Neural progenitor cell (in vitro differentiated cells): ENCODE results near the gene CHST15. TPM values are rescaled to one million over a fixed set of nuclear protein-coding genes. Genes with fewer than 3 reads are reported as not detected.

Experiments used
- DNase-seq: peaks from one replicate; pipeline ENCODE4 v3.0.0-alpha.2; 2016; ENCODE audit warnings: low spot score
- H2AFZ ChIP-seq: fragments of 200-600 bp; sonication (generic); replicated peaks from 2 replicates; pipeline ENCODE4 v1.6.1; 2016; ENCODE audit warnings: antibody characterized with exemption
- H3F3A ChIP-seq: fragments of 200-600 bp; sonication (generic); 2 replicates; pipeline ENCODE4 v1.6.1; 2016; ENCODE audit warnings: antibody characterized with exemption, low read depth
- H3K27ac ChIP-seq: fragments of 200-600 bp; sonication (generic); 2 replicates; pipeline ENCODE4 v1.5.1; 2016; ENCODE audit warnings: mild to moderate bottlenecking
- H3K27me3 ChIP-seq: fragments of 200-600 bp; sonication (generic); 2 replicates; pipeline ENCODE4 v1.6.1; 2016; ENCODE audit warnings: mild to moderate bottlenecking, moderate library complexity
- H3K36me3 ChIP-seq: fragments of 200-600 bp; sonication (generic); 2 replicates; pipeline ENCODE4 v1.5.1; 2016
- H3K4me1 ChIP-seq: fragments of 200-600 bp; sonication (generic); 2 replicates; pipeline ENCODE4 v1.6.1; 2016; ENCODE audit warnings: mixed run types
- H3K4me2 ChIP-seq: fragments of 200-600 bp; sonication (generic); 2 replicates; pipeline ENCODE4 v1.6.1; 2016
- H3K4me3 ChIP-seq: fragments of 200-600 bp; sonication (generic); 2 replicates; pipeline ENCODE4 v1.5.1; 2016
- H3K79me2 ChIP-seq: fragments of 200-600 bp; sonication (generic); 2 replicates; pipeline ENCODE4 v1.6.1; 2016; ENCODE audit warnings: low read depth
- H3K9ac ChIP-seq: fragments of 200-600 bp; sonication (generic); 2 replicates; pipeline ENCODE4 v1.6.1; 2016
- H3K9me3 ChIP-seq: fragments of 200-600 bp; sonication (generic); 2 replicates; pipeline ENCODE4 v1.5.1; 2016; ENCODE audit warnings: low read depth
- H4K20me1 ChIP-seq: fragments of 200-600 bp; sonication (generic); 2 replicates; pipeline ENCODE4 v1.6.1; 2016; ENCODE audit warnings: low read depth
- H3K27ac Mint-ChIP-seq: 3 replicates; pipeline ENCODE4 v1.8.0; 2021; ENCODE audit warnings: mixed read lengths
- H3K27me3 Mint-ChIP-seq: 2 replicates; pipeline ENCODE4 v1.8.0; 2022; ENCODE audit warnings: low read depth, mild to moderate bottlenecking, inconsistent platforms, moderate library complexity, mixed read lengths; ENCODE audit not compliant: insufficient read depth
- H3K36me3 Mint-ChIP-seq: 3 replicates; pipeline ENCODE4 v1.8.0; 2021; ENCODE audit warnings: mixed read lengths
- H3K4me1 Mint-ChIP-seq: 3 replicates; pipeline ENCODE4 v1.8.0; 2021; ENCODE audit warnings: mixed read lengths
- H3K4me3 Mint-ChIP-seq: 3 replicates; pipeline ENCODE4 v1.8.0; 2021; ENCODE audit warnings: mild to moderate bottlenecking, moderate library complexity, mixed read lengths
- H3K9me3 Mint-ChIP-seq: 3 replicates; pipeline ENCODE4 v1.8.0; 2020; ENCODE audit warnings: mixed read lengths
- CTCF ChIP-seq: fragments of 200-600 bp; sonication (generic); IDR thresholded peaks from 2 replicates; pipeline ENCODE4 v1.5.1; 2017; ENCODE audit warnings: antibody characterized with exemption, mild to moderate bottlenecking
- EZH2 ChIP-seq: fragments of 200-600 bp; sonication (generic); IDR thresholded peaks from 2 replicates; pipeline ENCODE4 v1.6.1; 2017; ENCODE audit warnings: antibody characterized with exemption, mild to moderate bottlenecking, moderate library complexity
- EZH2phosphoT487 ChIP-seq: fragments of 200-600 bp; sonication (generic); IDR thresholded peaks from 2 replicates; pipeline ENCODE4 v1.6.1; 2017; ENCODE audit warnings: antibody characterized with exemption
- total RNA-seq: library from RNA; depleted of rRNA; stranded (reverse); fragments of >200 nt; gene quantifications from 2 replicates; pipeline ENCODE4 v1.2.3, GENCODE V29; 2015; ENCODE audit warnings: low replicate concordance

The CHST15 gene
- total RNA-seq, 1 donor from 2014 or later, result 0.54 TPM

- TF ChIP-seq EZH2, result no peak
- TF ChIP-seq CTCF, result no peak
- TF ChIP-seq EZH2phosphoT487, result no peak
- Histone ChIP-seq H3K9me3 (no peaks in the 10 kb centered on the region), H3K4me2 (no peak overlapping the region), H3K27me3 (no peaks in the 10 kb centered on the region), H3K36me3 (no peaks in the 10 kb centered on the region), H3F3A (peaks cover 9% of the 10 kb centered on the region), H3K4me1 (peaks cover 12% of the 10 kb centered on the region), H3K4me3 (no peak overlapping the region), H3K9ac (no peak overlapping the region), H4K20me1 (no peaks in the 10 kb centered on the region), H3K79me2 (no peaks in the 10 kb centered on the region), H2AFZ (no peak overlapping the region), H3K27ac (no peak overlapping the region)
- no peak overlapping the region for H3K27ac Mint-ChIP-seq
- DNase-seq, result no peak
- peak overlapping the region; percentile 36 for H3K4me3 Mint-ChIP-seq
- peaks cover 19% of the 10 kb centered on the region for H3K36me3 Mint-ChIP-seq
- no peaks in the 10 kb centered on the region for H3K27me3 Mint-ChIP-seq
- H3K4me1 Mint-ChIP-seq, result peaks cover 48% of the 10 kb centered on the region
- H3K9me3 Mint-ChIP-seq, result peaks cover 4% of the 10 kb centered on the region
Measured at GRCh38 chr10:124045276-124045675, 48.1 kb downstream of the CHST15 start.

GRCh38 chr10:124044143-124044862, 49.1 kb downstream of the CHST15 start:
- peaks cover 9% of the 10 kb centered on the region for H3F3A ChIP-seq
- no peaks in the 10 kb centered on the region for H3K27me3 ChIP-seq
- peaks cover 4% of the 10 kb centered on the region for H3K9me3 Mint-ChIP-seq
- no peak for DNase-seq
- H3K4me1 ChIP-seq, result peaks cover 12% of the 10 kb centered on the region
- no peaks in the 10 kb centered on the region for H3K79me2 ChIP-seq
- H4K20me1 ChIP-seq, result no peaks in the 10 kb centered on the region
- no peak overlapping the region for H2AFZ ChIP-seq
- H3K9ac ChIP-seq, result no peak overlapping the region
- no peaks in the 10 kb centered on the region for H3K9me3 ChIP-seq
- no peak overlapping the region for H3K4me2 ChIP-seq
- H3K27ac Mint-ChIP-seq, result no peak overlapping the region
- H3K4me1 Mint-ChIP-seq, result peaks cover 40% of the 10 kb centered on the region
- no peak overlapping the region for H3K27ac ChIP-seq
- TF ChIP-seq EZH2 (no peak), EZH2phosphoT487 (no peak), CTCF (no peak)
- H3K4me3 ChIP-seq, result no peak overlapping the region
- peaks cover 19% of the 10 kb centered on the region for H3K36me3 Mint-ChIP-seq
- H3K4me3 Mint-ChIP-seq, result no peak overlapping the region
- H3K27me3 Mint-ChIP-seq, result no peaks in the 10 kb centered on the region
- no peaks in the 10 kb centered on the region for H3K36me3 ChIP-seq

GRCh38 chr10:124043310-124044142, 49.9 kb downstream of the CHST15 start:
- Histone ChIP-seq H3K9me3 (no peaks in the 10 kb centered on the region), H3K4me1 (peaks cover 7% of the 10 kb centered on the region), H2AFZ (no peak overlapping the region), H3K9ac (no peak overlapping the region), H3K27me3 (no peaks in the 10 kb centered on the region), H4K20me1 (no peaks in the 10 kb centered on the region), H3K36me3 (no peaks in the 10 kb centered on the region), H3K4me3 (no peak overlapping the region), H3F3A (peaks cover 8% of the 10 kb centered on the region), H3K27ac (no peak overlapping the region), H3K79me2 (no peaks in the 10 kb centered on the region), H3K4me2 (no peak overlapping the region)
- H3K27ac Mint-ChIP-seq, result no peak overlapping the region
- no peaks in the 10 kb centered on the region for H3K27me3 Mint-ChIP-seq
- no peak overlapping the region for H3K4me3 Mint-ChIP-seq
- peaks cover 32% of the 10 kb centered on the region for H3K4me1 Mint-ChIP-seq
- no peak for DNase-seq
- TF ChIP-seq EZH2 (no peak), EZH2phosphoT487 (no peak), CTCF (no peak)
- peaks cover 4% of the 10 kb centered on the region for H3K9me3 Mint-ChIP-seq
- H3K36me3 Mint-ChIP-seq, result peaks cover 21% of the 10 kb centered on the region
